ENCODE results near the gene DNMT3B.

DNMT3B gene

GRCh38 chr20:32830437-32830836, 68.3 kb downstream of the DNMT3B start:
- TF ChIP-seq, protein P1, sequence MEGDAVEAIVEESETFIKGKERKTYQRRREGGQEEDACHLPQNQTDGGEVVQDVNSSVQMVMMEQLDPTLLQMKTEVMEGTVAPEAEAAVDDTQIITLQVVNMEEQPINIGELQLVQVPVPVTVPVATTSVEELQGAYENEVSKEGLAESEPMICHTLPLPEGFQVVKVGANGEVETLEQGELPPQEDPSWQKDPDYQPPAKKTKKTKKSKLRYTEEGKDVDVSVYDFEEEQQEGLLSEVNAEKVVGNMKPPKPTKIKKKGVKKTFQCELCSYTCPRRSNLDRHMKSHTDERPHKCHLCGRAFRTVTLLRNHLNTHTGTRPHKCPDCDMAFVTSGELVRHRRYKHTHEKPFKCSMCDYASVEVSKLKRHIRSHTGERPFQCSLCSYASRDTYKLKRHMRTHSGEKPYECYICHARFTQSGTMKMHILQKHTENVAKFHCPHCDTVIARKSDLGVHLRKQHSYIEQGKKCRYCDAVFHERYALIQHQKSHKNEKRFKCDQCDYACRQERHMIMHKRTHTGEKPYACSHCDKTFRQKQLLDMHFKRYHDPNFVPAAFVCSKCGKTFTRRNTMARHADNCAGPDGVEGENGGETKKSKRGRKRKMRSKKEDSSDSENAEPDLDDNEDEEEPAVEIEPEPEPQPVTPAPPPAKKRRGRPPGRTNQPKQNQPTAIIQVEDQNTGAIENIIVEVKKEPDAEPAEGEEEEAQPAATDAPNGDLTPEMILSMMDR (IDR thresholded peaks at IDR 0.05; ENCODE audit: insufficient read depth, missing control alignments), result no peak
- DNase-seq (ENCODE audit: insufficient read length, low spot score), result no peak
- no peak for FAIRE-seq

DNA sequence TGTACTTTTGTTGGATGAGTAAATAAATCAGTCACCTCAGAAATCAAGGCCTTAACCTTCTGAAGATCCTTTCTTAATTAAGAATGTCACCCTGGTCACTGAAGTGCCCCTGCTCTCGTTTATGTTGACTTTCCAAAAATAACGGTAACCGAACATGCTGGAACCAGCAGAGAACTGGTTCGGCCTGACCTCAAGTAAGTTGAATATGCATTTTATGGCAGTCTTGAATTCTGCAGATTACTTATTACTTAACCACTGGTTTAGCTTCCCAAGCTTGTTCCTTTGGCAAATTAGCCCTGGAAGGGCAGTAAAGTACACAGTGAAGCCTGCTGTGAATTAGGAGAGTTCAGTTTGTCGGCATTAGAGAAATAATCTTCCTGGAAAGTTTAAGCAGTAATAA, 69.8 kb downstream of the DNMT3B start:
- FAIRE-seq (no peak), DNase-seq (ENCODE audit: insufficient read length, low spot score) (no peak)
- TF ChIP-seq, protein P1 (IDR thresholded peaks at IDR 0.05; ENCODE audit: insufficient read depth, missing control alignments), result no peak

DNA sequence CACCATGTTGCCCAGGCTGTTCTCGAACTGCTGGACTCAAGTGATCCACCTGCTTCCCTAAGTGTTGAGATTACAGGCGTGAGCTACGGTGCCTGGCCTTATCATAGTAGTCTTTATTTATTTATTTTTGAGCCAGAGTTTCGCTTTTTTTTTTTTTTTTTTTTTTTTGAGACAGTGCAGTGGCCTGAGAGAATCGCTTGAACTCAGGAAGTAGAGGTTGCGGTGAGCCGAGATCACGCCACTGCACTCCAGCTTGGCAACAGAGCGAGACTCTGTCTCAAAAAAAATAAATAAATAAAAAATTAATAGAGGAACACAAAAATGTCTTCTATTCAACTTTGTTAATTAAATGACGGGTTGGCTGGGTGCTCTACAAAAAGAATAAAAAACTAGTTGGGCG, 70.5 kb downstream of the DNMT3B start:
- DNase-seq (ENCODE audit: insufficient read length, low spot score), result no peak
- no peak for FAIRE-seq
- TF ChIP-seq, protein P1 (IDR thresholded peaks at IDR 0.05; ENCODE audit: insufficient read depth, missing control alignments), result no peak

- FAIRE-seq (no peak), DNase-seq (ENCODE audit: insufficient read length, low spot score) (no peak)
- TF ChIP-seq, protein P1 (IDR thresholded peaks at IDR 0.05; ENCODE audit: insufficient read depth, missing control alignments), result no peak
Measured at GRCh38 chr20:32834972-32835371, 72.8 kb downstream of the DNMT3B start.

- FAIRE-seq, result no peak
- TF ChIP-seq, protein P1 (IDR thresholded peaks at IDR 0.05; ENCODE audit: insufficient read depth, missing control alignments), result no peak
- DNase-seq (ENCODE audit: insufficient read length, low spot score), result no peak
Measured at GRCh38 chr20:32837157-32837556, 75.0 kb downstream of the DNMT3B start.

DNA sequence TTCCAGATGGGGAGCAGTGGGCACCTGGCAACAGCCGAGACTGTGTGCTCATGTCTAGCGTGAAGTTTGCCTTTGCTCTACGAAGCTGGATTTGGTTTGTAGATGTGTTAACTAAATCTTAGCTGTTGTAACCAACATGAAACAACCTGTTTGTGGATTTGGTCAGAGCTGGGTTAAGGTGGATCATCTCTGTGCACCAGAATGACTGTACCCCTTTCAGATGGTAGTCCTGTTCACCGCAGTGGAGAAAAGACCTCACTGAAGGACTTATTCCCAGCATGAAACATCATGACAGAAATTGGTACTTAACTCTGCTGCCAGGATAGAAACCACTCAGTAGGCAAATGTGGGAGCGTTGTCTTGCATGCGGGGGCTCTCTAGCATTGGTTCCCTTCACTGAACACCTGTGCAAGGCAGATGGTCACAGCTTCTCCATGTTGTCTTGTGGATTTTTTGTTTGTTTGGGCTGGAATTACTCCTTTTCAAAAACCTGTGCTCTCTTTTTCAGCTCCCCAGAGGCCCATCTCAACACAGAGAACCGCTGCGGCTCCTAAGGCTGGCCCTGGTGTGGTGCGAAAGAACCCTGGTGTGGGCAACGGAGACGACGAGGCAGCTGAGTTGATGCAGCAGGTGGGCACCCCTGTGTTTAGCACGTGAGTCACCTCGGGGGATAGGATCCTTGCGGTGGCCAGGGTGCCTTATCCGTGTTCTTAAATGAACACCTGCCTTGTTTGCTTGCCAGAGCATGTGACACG, 77.2 kb downstream of the DNMT3B start:
- FAIRE-seq, result no peak
- TF ChIP-seq, protein P1 (IDR thresholded peaks at IDR 0.05; ENCODE audit: insufficient read depth, missing control alignments), result no peak
- no peak for DNase-seq (ENCODE audit: insufficient read length, low spot score)

DNA sequence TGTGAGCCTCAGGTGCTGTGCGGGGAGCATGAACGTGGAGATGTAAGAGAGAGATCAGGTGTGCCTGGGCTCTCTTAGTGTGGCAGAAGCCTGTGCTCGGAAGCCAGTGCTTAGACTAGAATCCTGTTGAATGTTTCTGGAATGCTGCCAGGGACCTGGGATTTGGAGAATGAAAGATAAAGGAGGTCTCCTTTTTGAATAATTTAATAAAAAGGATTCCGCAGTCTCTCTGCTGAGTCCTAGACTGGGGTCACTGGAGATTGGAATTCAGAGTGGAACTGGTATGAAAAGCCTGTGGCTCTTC, 77.7 kb downstream of the DNMT3B start:
- TF ChIP-seq, protein P1 (IDR thresholded peaks at IDR 0.05; ENCODE audit: insufficient read depth, missing control alignments), result no peak
- FAIRE-seq, result no peak

More for the DNA sequence above, 77.7 kb downstream of the DNMT3B start:
- no peak for DNase-seq (ENCODE audit: insufficient read length, low spot score)

All from D721Med (cell line).